Measurements from ENCODE around the gene NR2C2AP.
A peak's percentile ranks its signal among the peaks of the same experiment; 100 is the strongest.
"Not testable (repeated sequence)": the region's sequence is repeated elsewhere in the genome, so short reads cannot be mapped to it uniquely, and the experiment has no call there.

The NR2C2AP gene

DNA sequence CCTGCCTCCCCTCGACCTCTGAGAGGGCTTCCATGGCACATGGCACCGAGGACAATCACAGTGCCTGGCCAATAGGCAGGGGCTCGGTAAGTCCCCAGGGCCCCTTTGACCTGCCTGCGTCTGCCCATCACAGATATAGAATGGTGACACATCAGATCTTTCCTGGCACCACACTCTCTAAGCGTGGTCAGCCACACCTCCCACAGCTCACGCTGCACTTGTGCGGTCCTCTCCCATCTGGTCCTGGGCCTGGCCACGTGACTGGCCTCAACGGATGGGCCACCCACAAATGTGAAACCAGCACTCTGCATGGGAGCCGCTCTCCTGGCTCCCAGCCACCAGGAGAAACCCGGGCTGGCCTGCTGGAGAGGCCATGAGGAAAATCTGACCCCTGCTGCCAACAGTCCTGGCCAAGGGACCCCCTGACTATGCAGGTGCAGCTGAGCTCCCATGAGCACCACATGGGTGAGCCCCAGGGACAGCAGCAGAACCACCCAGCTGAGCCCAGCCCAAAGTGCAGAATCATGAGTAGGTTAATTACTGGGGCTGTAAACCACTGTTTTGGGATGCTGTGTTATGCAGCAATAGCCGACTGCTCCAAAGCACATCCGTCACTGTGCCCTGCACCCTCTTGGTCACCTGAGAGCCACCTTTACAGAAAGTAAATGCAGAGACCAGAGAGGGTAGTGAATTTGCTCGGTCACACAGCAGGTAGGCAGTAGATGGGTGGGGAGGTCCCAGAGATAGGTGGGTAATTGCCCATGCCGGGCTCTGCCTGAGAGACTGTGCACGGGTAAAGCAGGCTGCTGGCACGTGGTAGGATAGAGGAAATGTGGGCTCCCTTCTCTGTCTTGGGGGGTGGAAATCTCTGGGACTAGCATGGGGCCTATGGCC lies 23.4 kb downstream of the NR2C2AP start:
- DNase-seq = no peak

DNA sequence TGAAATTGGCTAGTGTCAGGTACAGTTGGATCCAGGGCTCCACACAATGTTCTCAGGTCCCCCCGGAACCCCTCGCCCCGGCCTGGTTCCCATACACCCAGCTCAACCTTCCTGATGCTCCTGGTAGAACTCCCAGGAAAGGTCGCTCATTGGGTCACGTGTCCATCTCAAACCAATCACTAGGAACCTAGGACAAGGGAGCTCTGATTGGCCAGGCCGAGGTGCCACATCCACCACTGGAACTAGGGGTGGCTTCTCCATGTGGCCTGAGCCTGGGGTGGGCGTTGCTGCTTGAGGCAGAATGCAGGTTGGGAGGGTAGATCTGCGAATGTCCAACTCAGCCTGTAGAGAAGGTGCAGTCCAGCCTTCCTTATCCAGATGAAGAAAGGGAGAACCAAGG lies 26.3 kb downstream of the NR2C2AP start:
- DNase-seq = no peak

DNA sequence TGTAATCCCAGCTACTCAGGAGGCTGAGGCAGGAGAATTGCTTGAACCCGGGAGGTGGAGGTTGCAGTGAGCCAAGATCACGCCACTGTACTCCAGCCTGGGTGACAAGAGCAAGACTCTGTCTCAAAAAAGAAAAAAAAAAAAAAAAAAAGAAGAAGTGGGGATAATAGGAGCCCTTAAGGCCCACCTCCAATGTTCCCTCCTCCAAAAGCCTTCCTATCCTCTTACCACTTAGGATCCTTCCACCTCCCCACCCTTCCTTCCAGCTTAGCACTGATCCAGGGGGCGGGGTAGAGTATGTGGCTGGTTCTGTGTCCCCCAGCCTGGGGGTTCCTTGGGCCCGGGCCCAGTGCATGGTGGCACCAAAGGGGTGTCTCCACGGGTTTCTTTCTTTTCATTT lies 30.0 kb downstream of the NR2C2AP start:
- DNase-seq = not testable (repeated sequence)

DNA sequence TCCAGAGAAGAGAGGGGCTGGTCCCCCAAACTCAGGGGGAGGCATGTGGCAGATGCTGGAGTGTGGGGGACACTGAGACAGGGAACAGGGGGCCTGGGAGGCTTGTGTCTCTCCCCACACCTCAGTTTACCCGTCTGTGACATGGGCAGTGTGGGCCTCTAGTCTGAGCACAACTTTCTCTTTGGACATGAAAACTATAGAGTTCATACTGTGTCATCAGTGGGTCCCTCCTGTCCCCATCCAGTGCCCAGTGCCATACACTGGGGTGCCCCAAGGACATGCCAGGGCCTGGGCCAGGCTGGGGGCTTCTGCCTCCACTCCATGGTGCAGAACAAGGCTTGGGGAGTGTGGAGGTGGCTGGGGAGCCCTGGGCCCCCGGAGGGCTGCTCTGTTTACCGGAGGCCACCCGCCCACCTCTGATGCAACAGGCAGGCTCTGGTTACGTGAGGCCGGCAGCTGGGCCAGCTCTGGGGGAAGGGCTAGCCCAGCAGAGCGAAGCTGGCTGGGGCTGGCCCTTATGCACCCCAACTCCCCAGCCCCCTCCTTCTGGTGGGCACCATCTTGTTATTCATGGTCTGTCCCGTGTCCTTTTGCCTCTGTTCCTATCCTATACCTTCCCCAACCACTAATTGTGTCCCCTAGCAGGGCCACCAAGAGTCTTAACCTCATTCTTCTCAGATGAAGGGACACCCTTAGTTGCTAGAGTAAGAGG lies 31.2 kb downstream of the NR2C2AP start:
- DNase-seq = no peak

DNA sequence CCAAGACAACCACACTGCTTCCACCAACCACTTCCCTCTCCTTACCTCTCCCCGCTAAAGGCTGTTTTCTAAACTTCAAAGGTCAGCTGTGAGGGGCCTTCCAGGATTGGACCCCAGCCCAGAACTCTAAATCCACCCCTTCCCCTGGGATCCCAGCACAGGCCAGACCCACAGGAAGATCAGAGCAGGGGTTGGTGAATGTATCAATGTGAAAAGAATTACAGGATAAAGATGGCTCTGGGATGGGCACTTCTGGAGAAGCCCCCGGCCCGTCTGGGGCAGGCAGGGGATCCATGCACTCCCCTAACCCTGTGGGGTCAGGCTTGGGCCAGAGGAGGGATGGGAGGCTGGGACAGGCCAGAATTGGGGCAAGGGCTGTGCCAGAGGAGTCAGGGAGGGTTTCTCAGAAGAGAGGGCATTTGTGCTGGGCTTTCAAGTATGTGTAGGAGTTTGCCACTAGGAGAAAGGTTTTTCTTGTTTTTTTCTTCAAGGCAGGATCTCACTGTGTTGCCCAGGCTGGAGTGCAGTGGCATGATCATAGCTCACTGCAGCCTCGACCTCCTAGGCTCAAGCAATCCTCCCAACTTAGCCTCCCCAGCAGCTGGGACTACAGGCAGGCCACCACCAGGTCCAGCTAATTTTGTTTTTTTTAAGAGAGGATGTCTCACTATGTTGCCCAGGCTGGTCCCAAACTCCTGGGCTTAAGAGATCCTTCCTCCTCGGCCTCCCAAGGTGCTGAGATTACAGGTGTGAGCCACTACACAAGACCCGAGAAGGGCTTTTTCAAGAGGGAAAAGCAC lies 32.1 kb downstream of the NR2C2AP start:
- no peak for DNase-seq

DNA sequence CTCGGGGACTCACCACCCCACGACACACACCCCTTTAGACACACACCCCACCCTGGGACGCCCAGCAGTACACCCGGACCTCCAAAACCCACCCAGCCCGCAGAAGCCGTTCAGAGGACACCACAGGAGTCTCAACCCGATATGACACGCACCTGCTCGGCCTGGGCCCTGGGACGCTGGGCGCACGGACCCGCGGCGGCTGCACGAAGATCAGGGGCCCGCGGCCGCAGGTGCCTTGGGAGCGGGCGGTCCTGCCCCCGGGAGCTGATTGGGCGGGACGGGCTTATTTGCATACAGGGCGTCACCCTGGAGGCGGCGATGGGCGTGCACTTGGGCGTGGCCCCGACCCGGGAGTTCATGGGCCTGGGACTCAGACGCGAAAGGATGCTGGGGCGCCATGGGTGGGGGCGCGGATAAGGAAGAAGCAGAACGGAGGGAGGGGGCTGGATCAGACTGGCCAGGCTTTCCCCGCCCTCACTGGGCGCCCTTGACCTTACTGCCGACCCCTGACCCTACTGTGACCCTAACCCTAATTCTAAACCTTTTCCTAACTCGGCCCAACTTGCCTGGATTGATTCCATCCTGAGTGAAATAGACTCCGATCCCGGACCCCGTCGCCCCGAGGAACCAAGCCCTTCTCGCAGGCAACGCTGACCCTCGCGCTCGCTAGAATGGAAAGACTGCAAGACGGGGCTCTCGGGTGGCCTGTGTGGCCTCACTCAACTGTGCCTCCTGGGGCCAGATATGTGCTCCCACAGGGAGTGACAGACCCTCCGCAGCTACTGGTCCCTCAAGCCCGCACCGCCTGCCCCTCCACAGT lies 33.0 kb downstream of the NR2C2AP start, which contains the start of gene MEF2B:
MEF2B (minus strand) TSS at position 211 of the 820 bp plus-strand sequence. CDS start 19,528 bp downstream, outside the sequence.
- peak; percentile 51 for DNase-seq

DNA sequence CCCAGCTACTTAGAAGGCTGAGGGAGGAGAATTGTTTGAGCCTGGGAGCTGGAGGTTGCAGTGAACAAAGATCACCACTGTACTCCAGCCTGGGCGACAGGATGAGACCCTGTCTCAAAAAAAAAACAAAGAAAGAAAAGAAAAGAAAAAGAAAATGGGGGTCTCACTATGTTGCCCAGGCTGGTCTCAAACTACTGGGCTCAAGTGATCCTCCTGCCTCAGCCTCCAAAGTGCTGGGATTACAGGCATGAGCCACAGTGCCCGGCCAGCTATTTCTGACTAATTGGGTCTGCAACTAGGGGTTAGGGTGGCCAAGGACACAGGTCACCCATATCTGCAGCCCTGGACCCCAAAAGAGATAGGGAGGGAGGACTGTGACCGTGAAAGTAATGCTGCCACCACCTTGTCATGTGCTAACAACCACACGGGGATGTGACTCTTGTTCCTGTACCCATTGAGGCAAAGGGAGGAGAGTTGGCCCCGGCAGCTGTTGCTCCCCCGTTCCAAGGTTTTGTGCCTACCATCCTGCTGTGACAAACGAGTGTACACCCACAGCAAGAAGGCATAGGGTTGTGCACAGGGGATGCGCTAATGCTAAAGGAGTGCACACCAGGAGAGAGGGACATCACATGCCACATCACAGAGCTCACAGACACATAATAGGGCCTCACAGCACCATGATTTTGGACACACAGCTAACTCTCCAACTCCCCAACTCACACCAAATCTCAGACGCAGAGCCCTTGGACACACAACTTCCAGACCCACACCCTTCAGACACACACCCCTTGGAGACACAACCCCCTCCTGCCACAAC lies 33.8 kb downstream of the NR2C2AP start:
- DNase-seq = no peak

DNA sequence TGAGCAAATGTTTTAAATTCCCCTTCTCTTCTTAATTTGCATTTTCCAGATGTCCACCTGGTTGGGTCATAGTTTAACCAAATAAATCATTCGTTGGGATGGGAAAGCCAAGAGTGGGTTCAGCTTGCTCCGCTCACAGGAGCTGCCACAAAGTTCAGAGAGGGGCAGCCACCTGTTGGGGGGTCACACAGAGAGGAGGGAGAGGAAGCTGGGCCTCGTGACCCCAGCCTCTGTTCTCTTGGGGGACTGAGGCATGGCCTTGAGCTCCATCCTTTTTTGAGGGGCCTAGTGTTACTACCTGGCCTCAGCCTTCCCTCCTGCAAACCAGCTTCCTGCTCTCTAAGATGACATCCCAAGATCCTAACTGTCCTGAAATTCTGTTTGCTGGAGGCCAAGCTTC lies 35.6 kb downstream of the NR2C2AP start:
- no peak for DNase-seq

DNA sequence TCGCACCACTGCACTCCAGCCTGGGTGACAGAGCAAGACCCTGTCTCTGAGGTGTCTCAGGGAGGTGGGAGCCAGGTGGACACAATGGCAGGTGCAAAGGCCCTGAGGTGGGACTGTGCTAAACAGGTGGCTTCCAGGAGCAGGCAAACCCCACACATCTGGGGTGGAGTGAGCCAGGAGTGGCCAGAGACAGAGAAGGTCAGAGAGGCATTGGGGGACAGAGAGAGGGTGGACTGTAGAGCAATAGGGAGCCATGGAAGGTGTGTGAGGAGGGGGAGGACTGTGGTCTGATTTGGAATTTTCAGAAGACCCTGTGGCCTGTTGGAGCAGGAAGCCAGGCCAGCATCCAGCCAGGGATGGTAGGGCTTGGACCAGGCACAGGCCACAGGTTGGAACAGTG lies 37.8 kb downstream of the NR2C2AP start:
- DNase-seq = no peak

DNA sequence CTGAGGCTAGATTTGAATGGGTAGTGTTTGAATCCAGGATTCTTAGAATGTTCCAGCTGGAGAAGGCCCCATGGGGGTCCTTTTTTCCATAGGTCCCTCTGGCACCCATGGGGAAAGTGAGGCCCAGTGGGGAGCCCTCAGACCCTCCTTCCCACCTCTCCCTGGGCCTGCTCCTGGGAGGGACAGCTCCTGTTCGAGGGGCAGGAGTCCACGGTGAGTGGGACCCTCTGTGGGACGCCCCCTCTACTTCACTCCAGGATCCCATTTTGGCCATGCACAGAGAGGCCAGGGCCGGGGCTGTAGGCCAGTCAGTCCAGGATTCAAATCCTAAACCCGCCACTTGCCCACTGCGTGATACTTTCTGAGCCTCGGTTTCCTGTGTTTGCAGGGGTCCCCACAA lies 40.7 kb downstream of the NR2C2AP start:
- DNase-seq = no peak

DNA sequence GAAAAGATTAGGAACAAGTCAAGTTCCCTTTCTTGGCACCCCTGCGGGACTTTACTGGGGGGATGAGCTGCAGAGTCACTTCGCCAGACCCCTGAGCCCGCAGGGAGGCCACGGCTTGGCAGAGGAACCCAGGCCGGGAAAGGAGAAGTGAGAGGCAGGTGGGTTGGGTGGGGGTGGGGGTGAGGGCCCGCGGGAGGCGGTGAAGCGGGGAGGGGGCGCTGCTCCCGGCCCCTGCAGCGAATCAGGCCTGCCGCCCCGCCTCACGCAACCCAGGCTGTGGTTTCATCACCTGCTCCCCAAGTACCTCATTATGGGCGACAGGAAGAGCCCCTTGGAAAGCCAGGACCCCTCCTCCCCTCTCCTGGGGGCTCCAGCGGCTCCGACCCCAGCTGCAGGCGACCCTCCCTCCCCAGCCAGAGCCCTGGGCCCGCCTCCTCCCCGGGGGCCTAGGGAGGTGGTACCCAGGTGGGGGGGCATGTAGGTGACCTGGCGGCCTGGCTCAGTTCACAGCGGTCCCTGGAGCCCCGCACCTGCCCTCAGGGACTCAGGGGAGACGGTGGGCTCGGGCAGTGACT lies 42.7 kb downstream of the NR2C2AP start:
- no peak for DNase-seq

DNA sequence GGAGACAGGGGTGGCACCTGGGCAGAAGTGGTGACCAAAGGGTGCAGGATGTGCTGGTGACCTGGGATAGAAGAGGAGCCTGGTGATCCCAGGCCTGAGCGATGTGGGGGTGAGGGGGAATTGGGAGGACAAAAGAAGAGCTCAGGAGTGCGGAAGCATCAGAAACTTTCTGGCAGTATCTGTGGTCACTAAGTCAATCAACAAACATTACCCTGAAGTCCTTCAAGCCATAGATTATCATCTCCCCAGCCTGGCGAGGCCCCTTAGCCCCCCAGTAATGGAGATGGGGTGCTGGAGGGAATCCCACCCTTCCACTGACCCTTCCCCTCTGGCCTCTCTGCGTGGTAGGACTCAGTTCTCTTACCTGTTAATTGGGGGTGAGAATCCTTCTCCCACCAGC lies 43.7 kb downstream of the NR2C2AP start:
- no peak for DNase-seq

DNA sequence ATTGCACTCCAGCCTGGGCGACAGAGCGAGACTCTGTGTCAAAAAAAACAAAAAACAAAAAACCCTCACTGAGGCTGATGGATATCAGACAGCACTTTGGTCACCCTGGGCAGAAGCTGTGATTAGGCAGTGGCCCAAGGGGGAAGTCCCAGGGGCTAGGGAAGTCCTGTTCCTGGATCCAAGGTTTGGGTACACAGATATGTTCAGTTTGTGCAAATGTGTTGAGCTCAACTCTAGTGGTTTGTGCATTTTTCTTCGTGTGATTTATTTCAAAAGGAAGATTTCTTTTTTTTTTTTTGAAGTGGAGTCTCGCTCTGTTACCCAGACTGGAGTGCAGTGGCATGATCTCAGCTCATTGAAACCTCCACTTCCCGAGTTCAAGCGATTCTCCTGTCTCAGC lies 45.4 kb downstream of the NR2C2AP start:
- no peak for DNase-seq

DNA sequence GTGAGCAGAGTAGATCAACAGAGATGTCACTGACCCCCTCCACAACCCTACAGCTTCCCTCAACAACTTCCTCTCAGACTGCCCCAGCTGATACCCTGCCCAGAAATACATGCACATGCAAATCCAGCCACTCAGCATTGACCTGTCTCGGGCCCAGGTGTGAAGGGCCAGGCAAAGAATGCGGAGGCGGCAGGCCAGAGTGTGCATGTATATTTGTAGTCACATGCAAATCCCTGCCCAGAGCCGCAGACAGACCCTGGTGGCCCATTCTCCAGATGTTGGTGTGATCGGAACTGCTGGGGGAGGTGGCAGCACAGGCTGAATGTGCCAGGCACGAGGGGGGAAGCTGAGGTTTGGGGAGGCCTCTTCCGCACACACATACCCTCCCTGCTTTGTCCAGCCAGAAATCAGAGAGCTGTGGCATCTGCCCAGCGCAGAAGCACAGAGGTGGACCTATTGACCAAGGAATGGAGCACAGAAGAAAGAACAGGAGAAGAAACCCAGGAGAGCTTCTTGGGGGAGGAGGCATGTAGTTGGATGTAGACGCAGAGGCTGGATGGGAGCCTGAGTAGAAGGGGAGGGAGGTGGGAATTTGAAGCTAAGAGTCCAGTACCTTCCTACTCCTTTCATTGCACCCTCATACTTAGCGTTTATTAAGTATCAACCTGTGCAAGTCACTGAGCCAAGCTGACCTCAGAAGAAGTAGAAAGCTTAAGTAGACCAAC lies 47.6 kb downstream of the NR2C2AP start:
- DNase-seq = no peak

DNA sequence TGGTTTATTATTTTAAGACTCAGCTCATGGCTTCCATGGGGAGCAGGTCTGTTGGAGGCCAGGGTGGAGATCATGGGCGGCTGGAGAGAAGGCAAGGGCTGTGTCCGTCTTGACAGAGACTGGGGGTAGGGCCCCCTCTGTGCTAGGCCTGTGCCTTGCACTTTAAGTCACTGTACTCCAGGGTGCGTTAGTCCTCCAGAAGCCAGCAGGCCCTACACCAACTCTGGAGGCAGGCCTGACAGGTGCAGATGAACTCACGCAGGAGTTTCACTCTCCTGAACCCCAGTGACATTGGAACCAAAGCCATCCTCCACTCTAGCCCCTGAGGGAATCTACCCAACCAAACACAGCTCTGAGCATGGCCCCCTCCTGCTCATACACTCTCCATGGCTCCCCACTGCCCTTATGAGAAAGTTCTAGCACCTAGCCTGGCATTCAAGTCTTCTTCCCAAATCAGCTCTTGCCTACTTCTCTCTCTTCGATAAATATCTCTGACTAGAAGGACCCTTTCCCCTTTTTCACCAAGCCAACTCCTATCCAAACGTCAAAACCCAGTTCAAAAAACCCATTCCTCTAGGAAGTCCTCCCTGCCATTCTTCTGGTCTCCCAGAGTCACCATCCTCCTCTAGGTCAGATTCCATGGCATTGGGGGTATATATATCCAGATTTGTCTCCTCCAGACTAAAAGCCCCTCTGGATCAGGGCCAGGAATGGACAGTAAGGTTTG lies 48.3 kb downstream of the NR2C2AP start:
- no peak for DNase-seq

DNA sequence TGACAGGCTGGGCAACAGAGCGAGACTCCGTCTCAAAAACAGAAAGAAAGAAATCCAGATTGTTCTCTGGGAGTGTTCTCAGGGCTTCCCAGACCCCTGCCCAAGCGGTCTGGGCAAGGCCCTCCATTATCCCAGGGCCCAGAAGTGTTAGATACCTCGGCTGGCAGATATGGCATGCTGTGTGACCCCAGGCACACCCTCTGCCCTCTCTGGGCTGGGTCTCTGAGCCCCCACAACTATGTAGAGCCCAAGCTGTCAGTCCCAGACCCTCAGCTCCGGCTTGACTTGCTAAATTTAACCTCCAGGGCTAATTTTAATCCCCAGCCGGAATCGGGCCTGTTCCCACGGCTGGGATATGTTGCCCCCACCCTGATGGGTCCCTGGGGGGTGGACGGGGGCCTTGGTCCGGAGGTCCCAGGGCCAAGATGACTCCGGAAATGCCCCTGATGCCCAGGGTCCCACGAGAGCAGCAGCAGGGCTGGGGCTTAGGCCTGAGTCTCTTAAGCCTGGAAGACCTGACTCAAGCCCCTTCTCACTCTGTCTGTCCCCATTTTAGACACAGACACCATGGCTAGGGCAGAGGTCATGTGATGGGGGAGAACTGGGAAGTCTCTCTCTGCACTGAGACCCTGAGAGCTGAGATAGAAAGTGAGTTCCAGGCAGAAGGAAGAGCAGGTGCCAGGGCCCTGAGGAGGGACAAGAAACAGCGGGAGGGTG lies 50.4 kb downstream of the NR2C2AP start:
- no peak for DNase-seq

DNA sequence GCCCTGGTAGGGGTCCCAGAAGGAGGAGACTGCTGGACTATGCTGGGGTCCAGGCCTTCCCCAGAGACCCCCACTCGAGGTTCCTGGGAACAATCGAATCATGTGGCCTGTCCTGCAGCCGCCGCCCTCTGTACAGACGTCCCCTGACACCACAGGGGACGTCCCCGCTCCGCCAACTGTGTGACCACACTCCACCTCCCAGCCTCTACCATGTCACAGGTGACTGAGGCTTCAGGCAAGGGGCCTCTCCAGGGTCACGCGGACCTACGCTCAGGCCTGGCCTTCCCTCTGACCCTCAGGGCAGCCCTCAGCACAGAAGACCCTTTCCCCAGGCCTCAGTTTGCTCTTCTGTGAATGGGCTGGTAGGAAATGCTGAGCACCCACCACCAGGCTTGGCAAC lies 51.8 kb downstream of the NR2C2AP start:
- DNase-seq = no peak
